ENCODE measurements around the gene GNE. TPM values are rescaled to one million over a fixed set of nuclear protein-coding genes. Genes with fewer than 3 reads are reported as not detected.
"Not testable (repeated sequence)": the region's sequence is repeated elsewhere in the genome, so short reads cannot be mapped to it uniquely, and the experiment has no call there.

Gene GNE
- polyA plus RNA-seq, 1 donor (not counting 4 experiments of a cell fraction or from before 2014, with no cell fraction given) = 10.1 TPM

DNA sequence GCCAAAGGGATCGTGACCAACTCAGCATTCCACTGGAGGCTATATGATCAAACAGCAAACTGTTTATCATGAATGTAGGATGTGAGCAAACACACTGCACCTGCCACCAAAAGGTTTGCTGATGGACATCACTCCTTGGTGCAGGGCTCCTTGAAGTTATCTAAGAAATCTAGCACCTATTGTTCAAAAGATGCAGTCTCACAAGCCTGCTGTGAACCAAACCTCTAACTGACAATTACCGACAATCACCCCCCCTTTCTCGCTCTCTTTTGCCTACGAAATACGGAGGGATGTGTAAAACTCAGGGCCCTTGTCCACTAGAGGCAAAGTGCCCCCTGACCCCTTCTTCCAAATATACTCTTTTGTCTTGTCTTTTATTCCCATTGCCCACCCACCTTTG is 70.0 kb downstream of the GNE start:
- Histone ChIP-seq H3K27me3 (ENCODE audit: control insufficient read depth, extremely low read depth, insufficient read depth, low read length) (no peaks in the 10 kb centered on the region), H3K79me2 (ENCODE audit: control insufficient read depth, insufficient read depth, low read length) (peaks cover 25% of the 10 kb centered on the region), H3K9me1 (ENCODE audit: control insufficient read depth, extremely low read depth, insufficient read depth, low read length) (no peaks in the 10 kb centered on the region), H3K9me3 (ENCODE audit: control insufficient read depth, low read depth, low read length) (no peaks in the 10 kb centered on the region), H2AFZ (ENCODE audit: control insufficient read depth, low read length) (no peak overlapping the region), H3K4me2 (ENCODE audit: control insufficient read depth, extremely low read depth, insufficient read depth, low read depth, low read length) (no peak overlapping the region), H3K27ac (ENCODE audit: control insufficient read depth, insufficient read depth, low read length) (no peak overlapping the region), H3K36me3 (ENCODE audit: control insufficient read depth in 2 of 2, extremely low read depth in 1 of 2, insufficient read depth in 2 of 2, low read length in 2 of 2) (no peaks in the 10 kb centered on the region), H3K4me3 (ENCODE audit: control insufficient read depth in 2 of 3, extremely low read depth in 1 of 3, insufficient read depth in 2 of 3, low read depth in 1 of 3, low read length in 3 of 3) (no peak overlapping the region), H3K4me1 (ENCODE audit: control insufficient read depth, extremely low read depth, insufficient read depth, low read length) (peaks cover 22% of the 10 kb centered on the region), H3K9ac (ENCODE audit: control insufficient read depth, extremely low read depth, insufficient read depth, low read length) (no peak overlapping the region), H4K20me1 (ENCODE audit: control insufficient read depth, extremely low read depth, insufficient read depth, low read length) (peaks cover 16% of the 10 kb centered on the region)
- DNase-seq (ENCODE audit: low read depth, low spot score) (no peak), FAIRE-seq (no peak)
- TF ChIP-seq, protein P1, sequence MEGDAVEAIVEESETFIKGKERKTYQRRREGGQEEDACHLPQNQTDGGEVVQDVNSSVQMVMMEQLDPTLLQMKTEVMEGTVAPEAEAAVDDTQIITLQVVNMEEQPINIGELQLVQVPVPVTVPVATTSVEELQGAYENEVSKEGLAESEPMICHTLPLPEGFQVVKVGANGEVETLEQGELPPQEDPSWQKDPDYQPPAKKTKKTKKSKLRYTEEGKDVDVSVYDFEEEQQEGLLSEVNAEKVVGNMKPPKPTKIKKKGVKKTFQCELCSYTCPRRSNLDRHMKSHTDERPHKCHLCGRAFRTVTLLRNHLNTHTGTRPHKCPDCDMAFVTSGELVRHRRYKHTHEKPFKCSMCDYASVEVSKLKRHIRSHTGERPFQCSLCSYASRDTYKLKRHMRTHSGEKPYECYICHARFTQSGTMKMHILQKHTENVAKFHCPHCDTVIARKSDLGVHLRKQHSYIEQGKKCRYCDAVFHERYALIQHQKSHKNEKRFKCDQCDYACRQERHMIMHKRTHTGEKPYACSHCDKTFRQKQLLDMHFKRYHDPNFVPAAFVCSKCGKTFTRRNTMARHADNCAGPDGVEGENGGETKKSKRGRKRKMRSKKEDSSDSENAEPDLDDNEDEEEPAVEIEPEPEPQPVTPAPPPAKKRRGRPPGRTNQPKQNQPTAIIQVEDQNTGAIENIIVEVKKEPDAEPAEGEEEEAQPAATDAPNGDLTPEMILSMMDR (optimal IDR thresholded peaks at IDR 0.05 in 1 of 3, IDR thresholded peaks at IDR 0.05 in 1 of 3, conservative IDR thresholded peaks at IDR 0.05 in 1 of 3; ENCODE audit: extremely low read depth in 1 of 3, insufficient read depth in 2 of 3, low read length in 3 of 3) = no peak
- TF ChIP-seq EZH2 (IDR thresholded peaks at IDR 0.05; ENCODE audit: low read length) = no peak
- dilution Hi-C loops (cut with MboI; ENCODE audit: extremely low pct_ligation_motif_present, low sequenced_read_pairs) = no loop called here

DNA sequence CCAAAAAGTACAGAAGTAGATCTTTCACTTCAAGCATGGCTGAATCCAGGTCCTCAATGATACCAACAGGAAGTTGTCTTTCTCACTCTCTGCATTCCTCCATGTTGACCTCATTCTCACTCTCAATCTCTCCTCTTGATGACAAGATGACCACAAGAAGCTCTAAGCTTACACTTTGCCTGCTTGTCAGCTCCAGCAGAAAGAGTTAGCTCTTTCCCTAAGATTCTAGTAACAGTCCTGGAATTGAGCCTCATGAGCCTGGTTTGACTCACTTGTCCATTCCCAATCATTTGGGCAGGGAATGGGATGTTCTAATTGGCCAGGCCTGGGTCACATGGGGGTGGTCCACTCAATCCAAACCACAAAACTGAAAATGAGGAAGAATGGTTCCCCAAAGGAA is 70.8 kb downstream of the GNE start:
- no peak overlapping the region for H3K4me2 ChIP-seq (ENCODE audit: control insufficient read depth, extremely low read depth, insufficient read depth, low read depth, low read length)
- TF ChIP-seq, protein P1 (optimal IDR thresholded peaks at IDR 0.05 in 1 of 3, IDR thresholded peaks at IDR 0.05 in 1 of 3, conservative IDR thresholded peaks at IDR 0.05 in 1 of 3; ENCODE audit: extremely low read depth in 1 of 3, insufficient read depth in 2 of 3, low read length in 3 of 3) = no peak
- TF ChIP-seq EZH2 (IDR thresholded peaks at IDR 0.05; ENCODE audit: low read length) = no peak

DNA sequence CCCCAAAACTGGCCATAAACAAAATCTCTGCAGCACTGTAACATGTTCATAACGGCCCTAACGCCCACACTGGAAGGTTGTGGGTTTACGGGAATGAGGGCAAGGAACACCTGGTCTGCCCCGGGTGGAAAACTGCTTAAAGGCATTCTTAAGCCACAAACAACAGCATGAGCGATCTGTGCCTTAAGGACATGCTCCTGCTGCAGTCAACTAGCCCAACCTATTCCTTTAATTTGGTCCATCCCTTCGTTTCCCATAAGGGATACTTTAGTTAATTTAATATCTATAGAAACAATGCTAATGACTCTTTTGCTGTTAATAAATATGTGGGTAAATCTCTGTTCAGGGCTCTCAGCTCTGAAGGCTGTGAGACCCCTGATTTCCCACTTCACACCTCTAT is 78.0 kb downstream of the GNE start:
- H3K9ac ChIP-seq (ENCODE audit: control insufficient read depth, extremely low read depth, insufficient read depth, low read length); H3K4me3 ChIP-seq (ENCODE audit: control insufficient read depth in 2 of 3, extremely low read depth in 1 of 3, insufficient read depth in 2 of 3, low read depth in 1 of 3, low read length in 3 of 3); dilution Hi-C loops (cut with MboI; ENCODE audit: extremely low pct_ligation_motif_present, low sequenced_read_pairs); H3K9me3 ChIP-seq (ENCODE audit: control insufficient read depth, low read depth, low read length); H3K27me3 ChIP-seq (ENCODE audit: control insufficient read depth, extremely low read depth, insufficient read depth, low read length); H3K4me2 ChIP-seq (ENCODE audit: control insufficient read depth, extremely low read depth, insufficient read depth, low read depth, low read length); H4K20me1 ChIP-seq (ENCODE audit: control insufficient read depth, extremely low read depth, insufficient read depth, low read length); DNase-seq (ENCODE audit: low read depth, low spot score); H2AFZ ChIP-seq (ENCODE audit: control insufficient read depth, low read length); FAIRE-seq; H3K4me1 ChIP-seq (ENCODE audit: control insufficient read depth, extremely low read depth, insufficient read depth, low read length); H3K36me3 ChIP-seq (ENCODE audit: control insufficient read depth in 2 of 2, extremely low read depth in 1 of 2, insufficient read depth in 2 of 2, low read length in 2 of 2); H3K9me1 ChIP-seq (ENCODE audit: control insufficient read depth, extremely low read depth, insufficient read depth, low read length); H3K79me2 ChIP-seq (ENCODE audit: control insufficient read depth, insufficient read depth, low read length); H3K27ac ChIP-seq (ENCODE audit: control insufficient read depth, insufficient read depth, low read length): not testable (repeated sequence)

More for the DNA sequence above, 70.8 kb downstream of the GNE start:
- Histone ChIP-seq H3K36me3 (ENCODE audit: control insufficient read depth in 2 of 2, extremely low read depth in 1 of 2, insufficient read depth in 2 of 2, low read length in 2 of 2) (no peaks in the 10 kb centered on the region), H3K79me2 (ENCODE audit: control insufficient read depth, insufficient read depth, low read length) (peaks cover 17% of the 10 kb centered on the region), H3K4me1 (ENCODE audit: control insufficient read depth, extremely low read depth, insufficient read depth, low read length) (peaks cover 14% of the 10 kb centered on the region), H3K4me3 (ENCODE audit: control insufficient read depth in 2 of 3, extremely low read depth in 1 of 3, insufficient read depth in 2 of 3, low read depth in 1 of 3, low read length in 3 of 3) (no peak overlapping the region), H3K27ac (ENCODE audit: control insufficient read depth, insufficient read depth, low read length) (no peak overlapping the region), H2AFZ (ENCODE audit: control insufficient read depth, low read length) (no peak overlapping the region), H3K9me3 (ENCODE audit: control insufficient read depth, low read depth, low read length) (no peaks in the 10 kb centered on the region), H3K9ac (ENCODE audit: control insufficient read depth, extremely low read depth, insufficient read depth, low read length) (no peak overlapping the region), H3K9me1 (ENCODE audit: control insufficient read depth, extremely low read depth, insufficient read depth, low read length) (no peaks in the 10 kb centered on the region), H3K27me3 (ENCODE audit: control insufficient read depth, extremely low read depth, insufficient read depth, low read length) (no peaks in the 10 kb centered on the region), H4K20me1 (ENCODE audit: control insufficient read depth, extremely low read depth, insufficient read depth, low read length) (peaks cover 9% of the 10 kb centered on the region)
- DNase-seq (ENCODE audit: low read depth, low spot score) (no peak), FAIRE-seq (no peak)
- dilution Hi-C loops (cut with MboI; ENCODE audit: extremely low pct_ligation_motif_present, low sequenced_read_pairs) = no loop called here
